HS-5 (cell line): ENCODE data around the gene ASPHD1.
"Not testable (repeated sequence)": the region's sequence is repeated elsewhere in the genome, so short reads cannot be mapped to it uniquely, and the experiment has no call there.

Experiments
- DNase-seq: peaks from one replicate; pipeline ENCODE4 v3.0.0-alpha.2; 2012; ENCODE audit warnings: low read depth

The ASPHD1 gene

DNA sequence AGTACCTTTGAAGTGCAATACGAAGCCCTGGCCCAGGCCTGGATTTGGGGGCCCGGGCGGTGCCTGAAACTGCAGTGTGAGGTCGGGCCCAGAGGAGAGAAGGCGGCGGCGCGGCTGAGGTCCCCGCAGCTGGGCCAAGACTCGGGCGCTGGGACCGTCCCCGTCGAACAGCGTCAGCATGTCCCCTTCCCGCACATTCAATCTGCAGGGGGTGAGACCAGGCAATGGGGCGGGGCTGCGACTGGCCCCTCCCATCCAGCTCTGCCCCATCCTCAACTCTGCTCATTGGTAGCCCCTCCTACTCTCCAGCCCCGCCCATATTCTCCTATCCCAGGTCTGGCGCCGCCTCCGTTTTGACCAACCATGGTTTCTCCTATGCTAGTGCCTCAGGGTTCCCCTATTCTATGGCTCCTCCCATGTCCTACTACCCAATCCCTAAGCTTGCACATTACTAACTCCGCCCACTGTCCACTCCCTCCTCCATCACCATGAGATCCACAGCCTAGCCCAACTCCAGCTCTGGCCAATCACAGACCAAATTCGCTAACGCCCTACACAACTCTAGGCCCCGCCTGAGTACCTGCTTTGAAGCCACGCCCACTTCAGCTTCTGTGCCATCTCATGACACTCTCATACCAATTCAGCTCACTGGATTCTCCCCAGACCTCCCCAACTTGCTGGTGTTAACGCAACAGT lies 22.9 kb upstream of the ASPHD1 start:
- DNase-seq: no peak

DNA sequence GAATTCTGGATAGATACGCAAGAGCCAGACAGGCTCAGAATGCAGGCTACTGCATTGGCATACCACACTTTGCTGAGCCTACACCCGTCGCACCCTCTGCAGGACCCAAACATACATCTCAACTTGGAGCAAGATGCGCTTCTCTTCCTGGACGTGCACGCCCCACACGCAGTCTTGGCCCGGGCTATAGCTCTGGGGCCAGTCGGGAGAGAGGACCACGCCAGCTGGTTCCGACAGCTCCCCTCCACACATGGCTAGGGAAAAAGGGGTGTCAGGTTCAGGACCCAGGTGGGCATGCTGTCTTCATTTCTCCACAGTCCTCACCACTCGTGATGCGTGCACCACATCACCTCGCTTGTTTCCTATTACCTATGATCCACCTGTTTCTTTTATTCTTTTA lies 22.1 kb upstream of the ASPHD1 start:
- DNase-seq: no peak

DNA sequence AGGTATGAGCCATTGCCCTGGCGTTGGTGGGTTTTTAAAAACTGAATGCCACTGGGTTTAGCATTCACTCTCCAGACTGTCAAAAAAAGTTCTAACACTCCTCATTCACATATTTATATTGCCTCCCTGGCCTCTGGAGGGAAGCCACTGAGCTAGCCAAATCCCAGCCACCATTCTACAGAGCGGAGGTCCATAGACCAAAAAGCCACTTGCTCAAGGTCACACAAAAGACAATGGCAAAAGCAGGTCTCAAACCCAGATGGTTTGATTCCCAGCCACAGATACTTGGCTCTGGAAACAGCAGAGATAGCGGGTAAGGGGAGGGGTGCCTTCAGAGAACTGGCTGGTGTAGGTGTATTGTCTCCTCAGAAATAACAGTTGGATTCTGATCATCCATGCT lies 19.2 kb upstream of the ASPHD1 start:
- no peak for DNase-seq

DNA sequence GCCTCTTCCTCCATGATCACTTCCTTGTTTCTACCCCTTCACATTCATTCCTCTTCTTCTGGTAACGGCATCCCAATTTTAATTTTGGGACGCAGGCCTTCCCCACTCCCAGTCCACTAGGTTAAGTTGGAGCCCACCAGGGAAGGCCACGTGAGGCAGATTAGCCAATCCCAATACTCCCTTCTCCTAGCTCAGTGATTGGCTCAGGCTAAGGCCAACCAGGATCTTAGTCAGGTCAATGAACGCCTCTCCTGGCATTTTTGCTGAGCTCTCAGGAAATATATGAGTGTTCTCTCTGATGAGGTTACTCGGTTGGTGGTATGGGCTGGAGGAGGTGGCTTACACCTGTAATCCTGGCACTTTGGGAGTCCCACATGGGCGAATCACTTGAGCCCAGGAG lies 16.3 kb upstream of the ASPHD1 start:
- DNase-seq: no peak

DNA sequence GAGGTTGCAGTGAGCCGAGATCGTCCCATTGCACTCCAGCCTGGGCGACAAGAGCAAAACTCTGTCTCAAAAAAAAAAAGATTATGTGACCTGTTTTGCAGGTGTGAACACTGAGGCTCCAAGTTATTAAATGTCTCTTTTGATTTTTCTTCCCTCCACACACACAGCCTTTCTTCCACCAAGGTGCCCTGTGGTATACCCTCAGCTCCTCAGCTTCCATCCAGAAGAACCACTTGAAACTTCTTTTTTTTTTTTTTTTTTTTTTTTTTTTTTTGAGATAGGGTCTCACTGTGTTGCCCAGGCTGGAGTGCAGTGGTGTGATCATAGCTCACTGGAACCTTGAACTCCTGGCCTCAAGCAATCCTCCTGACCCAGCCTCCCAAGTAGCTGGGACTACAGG lies 10.9 kb upstream of the ASPHD1 start:
- not testable (repeated sequence) for DNase-seq

DNA sequence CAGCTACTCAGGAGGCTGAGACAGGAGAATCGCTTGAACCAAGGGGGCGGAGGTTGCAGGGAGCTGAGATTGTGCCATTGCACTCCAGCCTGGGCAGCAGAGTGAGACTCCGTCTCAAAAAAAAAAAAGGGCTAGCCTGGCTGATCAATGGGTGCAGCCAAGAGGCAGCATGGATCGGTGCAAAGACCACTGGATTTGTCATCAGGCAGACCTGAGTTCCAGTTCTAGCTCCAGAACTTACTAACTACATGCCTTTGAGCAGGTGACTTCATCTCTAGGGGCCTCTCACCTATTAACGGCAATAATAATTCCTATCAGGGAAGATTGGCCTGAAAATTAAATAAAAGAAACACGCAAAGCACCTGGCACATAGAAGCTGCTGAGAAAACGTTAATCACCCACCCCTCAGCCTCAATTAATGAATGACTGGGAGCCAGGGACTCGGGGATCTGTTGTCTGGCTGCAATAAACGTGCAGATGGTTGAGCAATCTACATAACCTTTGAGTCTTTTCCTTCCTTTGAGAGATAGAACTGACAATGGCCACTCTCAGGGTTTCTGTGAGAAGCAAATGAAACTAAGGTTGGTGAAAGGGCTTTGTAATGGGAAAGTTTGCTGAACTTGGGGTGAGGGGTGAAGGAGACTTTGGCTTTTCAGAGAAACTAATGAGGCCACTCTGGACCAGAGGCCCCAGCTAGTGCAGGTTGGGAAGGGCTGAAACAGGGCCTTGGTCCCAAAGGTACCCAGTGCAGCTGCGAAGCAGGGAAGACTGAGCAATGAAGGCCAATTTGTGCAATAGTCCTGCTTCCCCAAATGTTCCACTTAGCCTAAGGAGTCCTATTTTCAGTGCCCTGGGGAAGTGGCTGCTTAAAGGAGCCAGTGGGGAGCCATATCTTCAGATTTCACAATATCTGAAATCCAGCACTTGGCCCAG lies 8.5 kb upstream of the ASPHD1 start:
- DNase-seq: no peak

DNA sequence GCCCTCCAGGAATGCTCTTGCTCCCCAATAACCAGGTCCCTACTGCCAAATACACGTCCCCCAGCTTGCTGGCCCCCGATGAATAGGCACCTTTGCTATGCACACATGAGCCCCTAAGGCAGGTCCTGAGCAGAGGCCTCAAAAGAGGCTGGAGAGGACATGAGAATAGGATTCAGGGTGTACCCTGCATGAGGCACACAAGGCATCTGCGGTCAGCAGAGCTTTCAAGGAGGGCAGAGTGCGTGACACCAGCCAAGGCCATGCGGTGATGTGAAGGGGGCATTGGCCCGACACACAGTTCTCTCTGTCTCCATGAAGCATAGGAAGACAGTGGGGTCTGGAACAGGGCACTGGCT lies 7.9 kb upstream of the ASPHD1 start:
- DNase-seq: no peak

DNA sequence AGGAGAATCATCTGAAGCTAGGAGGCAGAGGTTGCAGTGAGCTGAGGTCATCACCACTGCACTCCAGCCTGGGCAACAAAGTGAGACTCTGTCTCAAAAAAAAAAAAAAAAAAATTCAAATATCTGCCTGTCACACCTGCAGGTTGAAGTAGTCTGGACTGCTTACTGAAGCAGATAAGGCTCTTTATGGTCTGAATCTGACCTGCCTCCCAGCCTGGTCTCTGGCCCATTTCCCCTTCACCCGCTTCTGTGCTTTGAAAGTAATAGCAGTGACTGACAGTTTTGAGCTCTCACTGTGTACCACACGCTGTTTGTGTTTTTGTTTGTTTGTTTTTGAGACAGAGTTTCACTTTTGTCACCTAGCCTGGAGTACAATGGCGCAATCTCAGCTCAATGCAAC lies 6.7 kb upstream of the ASPHD1 start:
- DNase-seq: no peak

DNA sequence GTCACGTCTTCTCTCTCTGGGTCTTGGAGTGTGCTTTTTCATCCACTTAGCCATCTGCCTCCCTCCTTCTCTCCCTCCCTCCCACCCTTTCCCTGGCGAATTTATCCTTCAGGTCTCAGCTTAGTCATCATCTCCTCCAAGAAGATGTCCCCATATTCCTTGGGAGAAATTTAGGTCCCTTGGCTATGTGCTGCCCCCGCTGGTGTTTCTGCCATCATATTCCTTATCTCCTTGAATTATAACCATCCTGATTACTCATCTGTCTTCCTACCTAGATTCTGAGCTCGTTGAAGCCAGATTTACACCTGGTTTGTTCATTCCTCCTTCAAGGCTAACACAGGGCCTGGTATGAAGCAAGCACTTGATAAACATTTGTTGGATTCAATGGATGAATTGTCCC lies 5.9 kb upstream of the ASPHD1 start:
- DNase-seq: no peak

DNA sequence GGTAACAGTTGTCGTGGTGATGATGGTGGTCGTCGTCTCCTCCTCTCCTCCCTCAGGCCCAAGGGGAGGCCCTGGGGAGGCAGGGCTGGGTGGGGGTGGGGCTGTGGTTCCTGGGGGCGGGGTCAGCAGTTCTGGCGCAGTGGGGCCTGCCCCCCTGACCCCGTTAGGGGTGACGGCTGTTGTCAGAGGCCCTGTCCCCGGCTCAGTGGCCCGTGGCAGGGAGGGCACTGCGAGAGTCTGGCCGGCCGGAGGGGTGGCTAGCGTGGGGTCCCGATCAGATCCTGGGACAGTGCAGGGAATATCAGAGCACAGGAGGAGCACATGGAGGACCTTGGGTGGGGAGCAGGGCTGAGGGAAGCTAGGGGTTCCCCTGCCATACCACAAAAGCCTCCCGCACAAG lies 3.4 kb upstream of the ASPHD1 start:
- no peak for DNase-seq

DNA sequence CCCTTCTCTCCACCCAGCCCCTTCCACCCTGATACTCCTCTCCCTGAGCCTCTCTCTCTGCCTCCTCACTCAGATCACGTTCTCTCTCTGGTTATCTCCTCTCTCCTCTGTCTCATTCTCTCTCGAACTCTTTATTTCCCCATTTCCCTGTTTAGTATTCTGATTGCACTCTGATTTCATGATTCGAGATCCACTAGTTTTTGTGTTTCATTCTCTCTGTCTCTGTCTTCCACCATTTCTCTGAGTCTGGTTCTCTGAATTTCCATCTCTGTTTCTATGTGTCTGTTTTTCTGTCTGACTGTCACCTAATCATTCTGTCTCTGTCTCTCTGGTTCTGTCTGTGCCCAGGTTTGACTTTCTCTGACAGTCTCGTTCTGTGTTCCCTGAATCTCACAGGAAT lies 3.0 kb upstream of the ASPHD1 start:
- no peak for DNase-seq

DNA sequence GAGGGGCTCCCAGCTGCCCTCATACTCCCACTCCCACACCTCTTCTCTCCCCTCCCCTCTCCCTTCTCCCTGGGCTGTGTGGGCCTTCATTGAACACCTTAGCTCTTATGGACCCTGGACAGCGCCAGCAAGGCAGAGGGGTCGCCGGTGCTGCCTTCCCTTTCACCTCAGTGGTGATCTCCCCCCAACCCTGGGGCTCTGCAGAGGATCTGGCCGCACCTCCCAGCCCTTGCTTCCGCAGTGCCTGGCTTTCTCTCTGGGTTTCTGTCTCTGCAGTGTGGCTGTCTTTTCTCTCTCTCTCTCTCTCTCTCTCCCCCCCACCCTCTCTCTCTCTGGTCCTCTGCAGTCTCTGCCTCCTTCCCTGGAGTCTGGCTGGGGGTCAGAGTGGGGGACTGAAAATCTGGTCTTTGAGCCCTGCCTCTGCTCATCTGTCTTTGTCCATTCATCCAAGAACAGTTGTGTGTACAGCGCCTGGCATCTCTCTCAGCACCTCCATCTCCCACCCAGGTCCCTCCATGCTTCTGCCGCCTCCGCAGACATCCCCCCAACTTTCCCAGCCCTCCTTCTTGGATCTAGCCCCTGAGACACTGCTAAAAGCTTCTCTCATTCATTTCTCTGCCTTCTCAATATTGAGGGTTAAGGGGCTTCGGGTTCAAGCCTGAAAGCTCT lies 2.0 kb upstream of the ASPHD1 start:
- DNase-seq: no peak

DNA sequence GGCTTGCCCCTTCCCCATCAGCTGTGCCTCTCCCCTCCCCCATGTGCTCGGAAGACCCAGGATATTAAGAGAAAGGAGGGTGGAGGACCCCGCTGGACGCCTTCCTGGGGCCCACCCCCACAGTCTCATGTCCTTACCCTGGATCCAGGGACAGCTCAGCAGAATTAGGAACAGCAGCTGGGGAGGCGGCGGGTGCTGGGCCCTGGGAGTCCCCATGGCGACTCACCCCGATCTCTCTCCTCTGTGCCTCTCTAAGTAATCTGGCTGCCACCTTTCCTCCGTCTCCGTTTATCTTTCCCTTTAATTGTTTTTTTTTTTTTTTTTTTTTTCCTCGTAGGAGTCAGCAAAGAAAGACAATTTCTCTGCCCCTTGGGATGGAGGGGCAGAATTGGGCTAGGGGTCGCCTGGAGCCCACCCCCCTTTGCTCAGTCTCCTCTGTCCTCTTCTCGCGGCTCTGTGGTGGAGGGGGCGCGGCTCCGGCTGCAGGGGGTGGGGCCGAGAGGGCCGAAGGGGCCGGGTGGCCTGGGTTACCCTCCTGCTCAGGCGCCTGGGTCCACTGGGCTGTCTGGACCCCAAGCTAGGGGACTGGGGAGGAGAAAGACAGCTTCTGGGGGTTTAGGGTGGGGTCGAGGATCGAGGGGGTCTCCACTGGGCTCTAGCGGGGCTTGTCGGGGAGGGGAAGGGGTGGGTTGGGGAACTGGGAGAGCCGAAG lies 1.3 kb upstream of the ASPHD1 start:
- peak; percentile 40 for DNase-seq

DNA sequence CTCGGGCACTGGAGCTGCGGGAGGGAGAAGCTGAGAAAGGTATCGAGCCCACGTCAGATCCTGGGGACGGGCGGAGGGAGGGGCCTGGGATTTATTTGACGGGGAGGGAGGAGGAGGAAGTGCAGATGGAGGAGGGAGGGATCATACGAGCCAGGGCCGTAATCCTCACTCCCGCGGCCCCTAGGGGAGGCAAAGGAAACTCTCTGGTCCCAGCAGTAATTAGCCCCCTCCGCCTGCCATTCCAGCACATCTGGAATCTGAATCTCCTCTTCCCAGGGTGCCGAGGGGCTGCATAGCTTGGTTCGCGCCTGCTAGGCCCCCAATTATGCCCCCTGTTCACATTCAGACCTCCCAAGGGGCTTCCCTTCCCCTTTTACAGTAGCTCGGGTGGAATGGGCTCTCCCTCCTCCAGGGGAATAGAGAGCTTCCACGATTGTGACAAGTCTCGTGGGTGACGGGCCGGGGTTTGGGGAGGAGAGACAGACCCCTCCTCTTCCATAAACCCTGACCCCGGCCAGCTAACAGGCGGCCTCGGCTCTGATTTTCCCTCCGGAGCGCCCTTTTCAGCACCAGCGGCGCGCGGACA lies 679 bp upstream of the ASPHD1 start, which contains the start of gene SEZ6L2:
SEZ6L2 (minus strand) TSS at position 35 of the 586 bp plus-strand sequence. CDS start 531 bp downstream, outside the sequence.
- DNase-seq: peak; percentile 79

DNA sequence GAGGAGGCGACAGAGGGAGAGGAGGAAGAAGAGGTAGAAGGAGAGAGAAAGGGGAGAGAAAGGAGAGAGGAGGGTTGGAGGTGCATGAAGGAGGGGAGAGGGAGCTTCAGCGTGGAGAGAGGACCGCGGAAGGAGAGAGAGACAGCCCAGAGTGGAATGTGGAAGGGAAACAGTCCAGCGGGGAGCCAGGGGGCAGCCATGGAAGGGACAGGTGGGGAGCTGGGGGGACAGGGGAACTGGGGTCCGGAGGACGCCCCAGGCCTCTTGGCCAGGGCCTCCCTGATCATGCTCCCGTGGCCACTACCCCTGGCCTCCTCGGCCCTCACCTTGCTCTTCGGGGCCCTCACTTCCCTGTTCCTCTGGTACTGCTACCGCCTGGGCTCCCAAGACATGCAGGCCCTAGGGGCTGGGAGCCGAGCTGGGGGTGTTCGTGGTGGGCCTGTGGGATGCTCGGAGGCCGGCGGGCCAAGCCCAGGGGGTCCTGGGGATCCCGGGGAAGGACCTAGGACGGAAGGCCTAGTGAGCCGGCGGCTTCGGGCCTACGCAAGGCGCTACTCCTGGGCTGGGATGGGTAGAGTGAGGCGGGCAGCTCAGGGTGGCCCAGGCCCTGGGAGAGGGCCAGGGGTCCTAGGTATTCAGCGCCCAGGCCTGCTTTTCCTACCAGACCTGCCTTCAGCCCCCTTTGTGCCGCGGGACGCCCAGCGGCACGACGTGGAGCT lies 759 bp downstream of the ASPHD1 start:
- no peak for DNase-seq

DNA sequence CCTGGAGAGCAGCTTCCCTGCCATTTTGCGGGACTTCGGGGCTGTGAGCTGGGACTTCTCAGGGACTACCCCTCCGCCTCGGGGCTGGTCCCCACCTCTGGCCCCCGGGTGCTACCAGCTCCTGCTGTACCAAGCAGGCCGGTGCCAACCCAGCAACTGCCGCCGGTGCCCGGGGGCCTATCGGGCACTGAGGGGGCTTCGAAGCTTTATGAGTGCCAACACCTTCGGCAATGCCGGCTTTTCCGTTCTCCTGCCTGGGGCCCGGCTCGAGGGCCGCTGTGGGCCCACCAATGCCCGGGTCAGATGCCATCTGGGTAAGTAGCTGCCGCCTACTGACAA lies 1.3 kb downstream of the ASPHD1 start:
- DNase-seq: no peak

DNA sequence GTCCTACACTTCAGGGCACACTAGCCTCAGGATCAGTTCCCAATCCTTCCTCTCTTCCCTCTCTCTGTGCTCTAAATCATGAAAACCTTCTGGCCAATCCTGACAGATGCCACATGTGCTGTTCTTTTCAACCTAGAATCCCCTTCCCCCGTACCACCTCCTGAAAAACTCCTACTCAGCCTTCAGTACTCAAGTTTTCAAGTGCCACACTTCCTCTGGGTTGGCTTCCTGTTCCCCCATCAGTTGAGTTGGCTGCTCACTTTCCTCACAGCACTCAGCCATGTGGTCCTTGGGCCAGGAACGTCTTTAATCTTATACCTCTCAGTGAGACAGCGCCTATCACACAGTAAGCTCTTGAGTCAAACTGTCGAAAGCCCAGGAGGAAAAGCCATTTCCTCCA lies 3.3 kb downstream of the ASPHD1 start:
- no peak for DNase-seq

DNA sequence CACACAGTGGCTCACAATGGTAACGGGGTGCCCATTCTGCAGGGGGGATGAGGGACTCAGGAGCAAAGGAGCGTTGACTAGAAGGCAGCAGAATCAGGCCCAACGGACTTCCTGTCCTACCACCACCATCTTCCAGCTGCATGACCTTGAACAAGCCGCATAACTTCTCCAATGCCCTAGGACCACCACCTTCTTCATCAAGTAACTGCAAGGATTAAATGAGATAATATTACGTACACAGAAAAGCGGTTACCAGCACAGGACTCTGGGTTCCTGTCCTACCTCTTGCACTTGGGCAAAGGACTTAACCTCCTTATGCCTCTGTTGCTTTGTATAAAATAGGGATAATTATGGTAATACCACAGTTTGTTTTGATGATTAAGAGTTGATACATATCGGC lies 4.7 kb downstream of the ASPHD1 start:
- DNase-seq: no peak

DNA sequence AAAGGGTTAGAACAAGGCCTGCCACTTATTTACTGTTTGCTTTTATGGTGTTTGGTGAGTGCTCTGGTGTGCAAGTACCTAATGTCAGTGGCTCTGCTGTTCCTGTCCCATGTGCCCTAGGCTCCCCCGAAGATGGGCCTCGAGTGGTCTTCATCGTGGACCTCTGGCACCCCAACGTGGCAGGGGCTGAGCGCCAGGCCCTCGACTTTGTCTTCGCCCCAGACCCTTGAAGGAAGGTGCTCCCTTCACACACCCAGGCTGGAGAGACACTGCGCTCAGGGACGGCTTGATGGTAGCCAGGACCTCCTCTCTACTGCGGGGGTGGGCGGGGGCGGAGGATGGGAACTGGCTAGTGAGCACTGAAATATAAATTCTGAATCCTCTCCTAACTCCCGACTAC lies 5.4 kb downstream of the ASPHD1 start:
- no peak for DNase-seq

DNA sequence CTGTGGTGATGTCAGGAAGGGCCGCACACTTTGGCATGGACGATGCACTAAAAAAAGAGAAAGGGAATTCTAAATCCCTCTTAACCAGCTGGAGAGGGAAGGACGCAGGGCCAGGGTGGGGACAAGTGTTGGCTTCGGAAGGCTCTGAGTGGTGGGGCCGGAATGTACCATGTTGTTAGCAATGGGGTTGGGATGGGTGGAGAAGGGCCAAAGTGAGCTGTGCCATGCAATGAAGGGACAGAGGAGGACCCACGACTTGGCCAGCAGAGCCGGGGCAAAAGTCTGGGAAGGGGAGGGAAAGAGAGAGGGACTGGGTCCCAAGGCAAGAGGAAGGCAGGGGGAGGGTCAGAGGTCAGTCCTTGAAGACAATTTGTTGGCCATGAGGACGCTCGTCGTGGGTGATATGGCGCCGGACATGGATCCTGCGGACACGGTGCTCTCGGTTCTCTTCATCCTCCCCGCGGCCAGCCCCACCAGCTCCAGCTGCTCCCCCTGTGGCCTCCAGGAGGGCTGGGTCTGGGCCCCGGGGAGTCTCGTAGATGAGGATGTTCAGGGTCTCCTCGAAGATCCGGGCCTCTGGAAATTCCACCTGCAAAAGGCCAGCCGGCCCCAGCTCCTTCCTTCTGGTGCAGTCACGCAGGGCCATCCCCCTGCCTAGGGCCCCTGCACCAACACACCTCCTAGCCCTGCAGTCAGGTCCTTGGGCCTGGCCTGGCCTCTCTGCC lies 6.4 kb downstream of the ASPHD1 start:
- no peak for DNase-seq

DNA sequence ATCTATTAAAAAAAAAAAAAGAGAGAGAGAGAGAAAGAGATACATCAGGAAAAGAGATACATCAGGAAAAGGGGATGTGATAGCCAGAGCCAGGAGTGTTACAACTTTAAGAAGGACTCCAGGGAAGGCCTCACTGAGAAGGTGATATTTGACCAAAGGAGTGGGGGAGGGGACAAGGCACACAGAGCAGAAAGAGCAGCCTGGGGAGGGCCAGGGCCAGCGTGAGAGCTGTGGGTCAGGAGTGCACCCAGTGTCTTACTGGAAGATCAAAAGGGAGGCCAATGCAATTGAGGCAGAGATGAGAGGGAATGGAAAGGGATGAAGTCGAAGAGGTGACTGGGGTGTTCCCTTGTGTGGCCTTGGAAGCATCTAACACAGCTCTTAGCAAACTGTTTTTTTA lies 7.7 kb downstream of the ASPHD1 start:
- DNase-seq: no peak
